HepG2 (cell line): Measurements from ENCODE around the gene EMILIN1. TPM values are rescaled to one million over a fixed set of nuclear protein-coding genes. Genes with fewer than 3 reads are reported as not detected.

Source experiments
- ATF4 ChIP-seq, 2 experiments: fragments of 450-650 bp in 1 of 2; sonication (generic) in 1 of 2; formaldehyde crosslinking; IDR thresholded peaks; 2 replicates each; pipeline versions ENCODE4 v1.5.0 to v1.8.0; 2020 to 2022; ENCODE audit warnings: mild to moderate bottlenecking in 1 of 2, missing genetic modification reagents in 1 of 2
- DNMT3B ChIP-seq: conservative IDR thresholded peaks from 2 replicates; pipeline ENCODE4 v1.6.1; 2016; ENCODE audit warnings: missing biosample characterization, control low read depth
- E2F5 ChIP-seq: sonication (generic); formaldehyde crosslinking; conservative IDR thresholded peaks from 2 replicates; pipeline ENCODE4 v1.4.0; 2020; ENCODE audit warnings: missing genetic modification reagents
- FOXC1 ChIP-seq: sonication (generic); formaldehyde crosslinking; IDR thresholded peaks from 2 replicates; pipeline ENCODE4 v1.8.0; 2022; ENCODE audit warnings: mild to moderate bottlenecking, missing genetic modification reagents, borderline replicate concordance
- FOXP4 ChIP-seq: sonication (generic); formaldehyde crosslinking; IDR thresholded peaks from 2 replicates; pipeline ENCODE4 v1.4.0; 2020; ENCODE audit warnings: missing genetic modification reagents
- GTF2F1 ChIP-seq: fragments of 150-350 bp; IDR thresholded peaks from 2 replicates; pipeline ENCODE4 v1.6.1; 2014; ENCODE audit warnings: low read length
- HDAC1 ChIP-seq: sonication (generic); formaldehyde crosslinking; IDR thresholded peaks from 2 replicates; pipeline ENCODE4 v1.5.1; 2020; ENCODE audit warnings: mild to moderate bottlenecking, missing genetic modification reagents
- JUND ChIP-seq: sonication (generic); formaldehyde crosslinking; IDR thresholded peaks from 2 replicates; pipeline ENCODE4 v1.8.0; 2022; ENCODE audit warnings: mild to moderate bottlenecking, missing genetic modification reagents
- NFKBIZ ChIP-seq: IDR thresholded peaks from 2 replicates; pipeline ENCODE4 v1.6.1; 2018; ENCODE audit warnings: missing genetic modification reagents, missing compliant biosample characterization
- PITX1 ChIP-seq: sonication (generic); formaldehyde crosslinking; IDR thresholded peaks from 2 replicates; pipeline ENCODE4 v1.5.1; 2020; ENCODE audit warnings: mild to moderate bottlenecking, missing genetic modification reagents
- SP140L ChIP-seq: sonication (generic); formaldehyde crosslinking; IDR thresholded peaks from 2 replicates; pipeline ENCODE4 v1.4.0; 2020; ENCODE audit warnings: missing genetic modification reagents, borderline replicate concordance
- SRY ChIP-seq: sonication (generic); formaldehyde crosslinking; IDR thresholded peaks from 2 replicates; pipeline ENCODE4 v1.8.0; 2022; ENCODE audit warnings: mild to moderate bottlenecking, missing genetic modification reagents
- ZBTB3 ChIP-seq: sonication (generic); formaldehyde crosslinking; IDR thresholded peaks from 2 replicates; pipeline ENCODE4 v1.4.0; 2020; ENCODE audit warnings: low read depth, mild to moderate bottlenecking, moderate library complexity, missing genetic modification reagents, borderline replicate concordance
- ZC3H13 ChIP-seq: sonication (generic); formaldehyde crosslinking; IDR thresholded peaks from 2 replicates; pipeline ENCODE4 v1.8.1; 2023; ENCODE audit warnings: mild to moderate bottlenecking, missing genetic modification reagents, moderate library complexity
- ZNF253 ChIP-seq: sonication (generic); formaldehyde crosslinking; IDR thresholded peaks from 2 replicates; pipeline ENCODE4 v1.8.0; 2022; ENCODE audit warnings: mild to moderate bottlenecking, missing genetic modification reagents, borderline replicate concordance
- ZNF781 ChIP-seq: sonication (generic); formaldehyde crosslinking; IDR thresholded peaks from 2 replicates; pipeline ENCODE4 v1.5.1; 2020; ENCODE audit warnings: borderline replicate concordance, mild to moderate bottlenecking, missing genetic modification reagents; ENCODE audit errors: not compliant biosample characterization
- ZNF784 ChIP-seq: sonication (generic); formaldehyde crosslinking; IDR thresholded peaks from 2 replicates; pipeline ENCODE4 v1.5.1; 2020; ENCODE audit warnings: missing genetic modification reagents, mild to moderate bottlenecking, borderline replicate concordance
- polyA plus RNA-seq, 8 experiments: library from polyadenylated mRNA; depleted of rRNA in 3 of 8; stranded (reverse) in 7 of 8; unstranded in 1 of 8; fragments of >200 nt; fragmentation: Illumina TruSeq in 4 of 8; extraction: Trizol in 4 of 8; gene quantifications; 2 replicates each; pipeline versions ENCODE4 v1.2.1 to v1.2.3, GENCODE V29; 2011 to 2016; ENCODE audit warnings: low read depth in 4 of 8, missing spikeins in 1 of 8, mixed read lengths in 1 of 8; ENCODE audit not compliant: insufficient read depth in 1 of 8
- total RNA-seq, 5 experiments: library from RNA; depleted of rRNA; stranded (reverse); fragments of >200 nt; fragmentation: Illumina TruSeq; extraction: Trizol; gene quantifications; 2 replicates each; pipeline ENCODE4 v1.2.3, GENCODE V29; 2016; ENCODE audit warnings: low read depth in 1 of 5
- TF ChIP-seq, protein P1 (sequence below): IDR thresholded peaks from 2 replicates; pipeline ENCODE4 v1.6.1; 2018; ENCODE audit warnings: missing genetic modification reagents
- TF ChIP-seq, protein P2 (sequence below): sonication (generic); formaldehyde crosslinking; IDR thresholded peaks from 2 replicates; pipeline ENCODE4 v1.4.0; 2020; ENCODE audit warnings: mild to moderate bottlenecking, missing genetic modification reagents
- TF ChIP-seq, protein P3 (sequence below): sonication (generic); formaldehyde crosslinking; IDR thresholded peaks from 2 replicates; pipeline ENCODE4 v1.4.0; 2020; ENCODE audit warnings: missing genetic modification reagents

The EMILIN1 gene
- total and polyA plus RNA-seq, 2 of the 13 experiments (the other 11 are each of a cell fraction or from before 2014, with no cell fraction given), result 8.1 to 9.7 TPM

DNA sequence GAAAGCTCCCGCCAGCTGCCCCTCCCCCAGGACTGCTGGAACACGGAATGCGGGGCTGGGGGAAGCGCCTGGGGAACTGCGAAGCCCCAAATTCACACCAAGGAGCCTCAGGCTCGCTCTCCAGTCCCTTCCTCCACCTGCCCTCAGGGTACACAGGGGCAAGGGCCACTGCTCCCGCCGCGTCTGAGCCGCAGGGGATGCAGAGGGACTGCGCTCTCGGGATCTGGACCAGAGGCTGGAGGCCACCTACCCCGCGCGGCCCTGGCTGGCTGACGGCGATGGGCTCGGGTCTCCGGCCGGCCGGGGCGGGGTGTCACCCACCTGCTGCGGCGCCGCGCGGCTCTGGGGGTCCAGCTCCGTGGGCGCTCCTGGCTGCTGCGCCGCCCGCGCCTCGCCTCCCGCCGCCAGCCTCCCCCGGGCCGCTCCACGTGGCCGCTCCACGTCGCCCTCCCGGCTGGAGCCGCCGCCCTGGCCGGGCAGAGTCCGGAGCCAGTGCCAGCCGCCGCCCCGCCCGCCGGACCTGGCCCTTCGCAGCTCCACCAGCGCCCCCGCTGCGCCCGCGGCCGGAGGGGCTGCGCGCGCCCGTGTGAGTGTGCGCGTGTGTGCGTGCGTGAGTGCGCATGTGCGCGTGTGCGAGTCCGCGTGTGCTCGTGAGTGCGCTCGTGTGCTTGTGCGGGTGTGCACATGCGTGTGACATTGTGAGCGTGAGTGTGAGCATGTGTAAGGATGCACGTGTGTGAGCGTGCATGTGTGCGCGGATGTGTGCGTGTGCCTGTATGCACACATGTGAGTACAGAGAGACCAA is 40.3 kb downstream of the EMILIN1 start, which contains the start of gene CGREF1 (continued):
- TF ChIP-seq PITX1 (CRISPR knock-in tag) (no peak), ATF4 (CRISPR knock-in tag; IDR thresholded peaks at IDR 0.05) (no peak), FOXP4 (no peak), ZC3H13 (CRISPR knock-in tag) (0 out of 2 replicates have a peak, but pooled peaks have one; percentile 75), DNMT3B (CRISPR knock-in tag) (no peak), NFKBIZ (CRISPR knock-in tag) (no peak), GTF2F1 (no peak), E2F5 (CRISPR knock-in tag) (no peak; the same call in 1 of the 2 replicates), SRY (CRISPR knock-in tag) (0 out of 2 replicates have a peak, but pooled peaks have one; percentile 34), ZBTB3 (CRISPR knock-in tag) (no peak), ZNF253 (CRISPR knock-in tag) (0 out of 2 replicates have a peak, but pooled peaks have one; percentile 70), HDAC1 (no peak), SP140L (CRISPR knock-in tag) (no peak), FOXC1 (peak; percentile 72; the same call in 1 of the 2 replicates), ZNF781 (no peak), JUND (CRISPR knock-in tag) (no peak), ZNF784 (CRISPR knock-in tag) (0 out of 2 replicates have a peak, but pooled peaks have one; percentile 58)
- TF ChIP-seq, protein P1, sequence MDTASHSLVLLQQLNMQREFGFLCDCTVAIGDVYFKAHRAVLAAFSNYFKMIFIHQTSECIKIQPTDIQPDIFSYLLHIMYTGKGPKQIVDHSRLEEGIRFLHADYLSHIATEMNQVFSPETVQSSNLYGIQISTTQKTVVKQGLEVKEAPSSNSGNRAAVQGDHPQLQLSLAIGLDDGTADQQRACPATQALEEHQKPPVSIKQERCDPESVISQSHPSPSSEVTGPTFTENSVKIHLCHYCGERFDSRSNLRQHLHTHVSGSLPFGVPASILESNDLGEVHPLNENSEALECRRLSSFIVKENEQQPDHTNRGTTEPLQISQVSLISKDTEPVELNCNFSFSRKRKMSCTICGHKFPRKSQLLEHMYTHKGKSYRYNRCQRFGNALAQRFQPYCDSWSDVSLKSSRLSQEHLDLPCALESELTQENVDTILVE (CRISPR knock-in tag), result no peak
- TF ChIP-seq, protein P2, sequence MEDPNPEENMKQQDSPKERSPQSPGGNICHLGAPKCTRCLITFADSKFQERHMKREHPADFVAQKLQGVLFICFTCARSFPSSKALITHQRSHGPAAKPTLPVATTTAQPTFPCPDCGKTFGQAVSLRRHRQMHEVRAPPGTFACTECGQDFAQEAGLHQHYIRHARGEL (CRISPR knock-in tag), result no peak
- TF ChIP-seq, protein P3, sequence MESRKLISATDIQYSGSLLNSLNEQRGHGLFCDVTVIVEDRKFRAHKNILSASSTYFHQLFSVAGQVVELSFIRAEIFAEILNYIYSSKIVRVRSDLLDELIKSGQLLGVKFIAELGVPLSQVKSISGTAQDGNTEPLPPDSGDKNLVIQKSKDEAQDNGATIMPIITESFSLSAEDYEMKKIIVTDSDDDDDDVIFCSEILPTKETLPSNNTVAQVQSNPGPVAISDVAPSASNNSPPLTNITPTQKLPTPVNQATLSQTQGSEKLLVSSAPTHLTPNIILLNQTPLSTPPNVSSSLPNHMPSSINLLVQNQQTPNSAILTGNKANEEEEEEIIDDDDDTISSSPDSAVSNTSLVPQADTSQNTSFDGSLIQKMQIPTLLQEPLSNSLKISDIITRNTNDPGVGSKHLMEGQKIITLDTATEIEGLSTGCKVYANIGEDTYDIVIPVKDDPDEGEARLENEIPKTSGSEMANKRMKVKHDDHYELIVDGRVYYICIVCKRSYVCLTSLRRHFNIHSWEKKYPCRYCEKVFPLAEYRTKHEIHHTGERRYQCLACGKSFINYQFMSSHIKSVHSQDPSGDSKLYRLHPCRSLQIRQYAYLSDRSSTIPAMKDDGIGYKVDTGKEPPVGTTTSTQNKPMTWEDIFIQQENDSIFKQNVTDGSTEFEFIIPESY (CRISPR knock-in tag), result peak; percentile 88
